AG04450 (cell line): ENCODE data around the gene SLC25A45. TPM values are rescaled to one million over a fixed set of nuclear protein-coding genes. Genes with fewer than 3 reads are reported as not detected.

Experiments
- CTCF ChIA-PET: fragments of 300-600, 350-600 bp; formaldehyde crosslinking; extraction: SDS; loops from one replicate; lab custom pipeline; 2022; ENCODE audit warnings: antibody characterized with exemption, inconsistent platforms; lab: Charles Lee
- POLR2A ChIA-PET: fragments of 350-600 bp; formaldehyde crosslinking; extraction: SDS; loops from one replicate; lab custom pipeline; 2021; ENCODE audit warnings: antibody characterized with exemption, inconsistent platforms; lab: Yijun Ruan, JAX
- DNase-seq: peaks from one replicate; pipeline ENCODE4 v3.0.0-alpha.2; 2011; ENCODE audit warnings: low read depth, low spot score
- H3K27ac ChIP-seq: one replicate; pipeline ENCODE4 v1.5.1; 2012; ENCODE audit warnings: low read depth, low read length, control low read depth
- H3K27me3 ChIP-seq: one replicate; pipeline ENCODE4 v1.6.0; 2012; ENCODE audit warnings: low read length; ENCODE audit not compliant: control insufficient read depth, insufficient read depth
- H3K4me3 ChIP-seq: 2 replicates; pipeline ENCODE4 v1.5.1; 2011; ENCODE audit warnings: mild to moderate bottlenecking, low read depth, low read length, control low read depth
- H3K9me3 ChIP-seq: 2 replicates; pipeline ENCODE4 v1.5.1; 2012; ENCODE audit warnings: low read length; ENCODE audit not compliant: control insufficient read depth, insufficient read depth
- CTCF ChIP-seq: IDR thresholded peaks from 2 replicates; pipeline ENCODE4 v1.5.1; 2011; ENCODE audit warnings: low read depth, low read length, control low read depth, inconsistent platforms
- polyA plus RNA-seq: library from polyadenylated mRNA; depleted of rRNA; stranded (reverse); fragments of >200 nt; gene quantifications from 2 replicates; pipeline ENCODE4 v1.2.3, GENCODE V29; 2011

SLC25A45 gene
- polyA plus RNA-seq, 1 experiment = 0.76 TPM

- no peak overlapping the region for H3K4me3 ChIP-seq
- TF ChIP-seq CTCF = no peak
- H3K27me3 ChIP-seq = no peaks in the 10 kb centered on the region
- ChIA-PET POLR2A (no interaction called here), CTCF (no interaction called here)
- H3K9me3 ChIP-seq = no peaks in the 10 kb centered on the region
- no peak for DNase-seq
- no peak overlapping the region for H3K27ac ChIP-seq
Measured at GRCh38 chr11:65394125-65394536, 11.7 kb upstream of the SLC25A45 start.

GRCh38 chr11:65393513-65394079 is 11.2 kb upstream of the SLC25A45 start:
- Histone ChIP-seq H3K27ac (no peak overlapping the region), H3K4me3 (no peak overlapping the region), H3K9me3 (no peaks in the 10 kb centered on the region), H3K27me3 (no peaks in the 10 kb centered on the region)
- TF ChIP-seq CTCF = no peak
- ChIA-PET CTCF (no interaction called here), POLR2A (no interaction called here)
- DNase-seq = no peak

- H3K27ac ChIP-seq = no peak overlapping the region
- no peak for TF ChIP-seq CTCF
- no peaks in the 10 kb centered on the region for H3K27me3 ChIP-seq
- H3K4me3 ChIP-seq = no peak overlapping the region
- ChIA-PET POLR2A (interaction anchor here (0.7 kb wide), 1 partner anchor 111 kb away, joined by 5 read pairs; no protein-coding TSS in a partner anchor), CTCF (interaction anchor here (3.2 kb wide), 1 partner anchor 23 kb away, joined by 18 read pairs; no protein-coding TSS in a partner anchor)
- H3K9me3 ChIP-seq = no peaks in the 10 kb centered on the region
- no peak for DNase-seq
Measured at GRCh38 chr11:65392899-65393298, 10.5 kb upstream of the SLC25A45 start.

GRCh38 chr11:65392186-65392829 is 9.9 kb upstream of the SLC25A45 start:
- ChIA-PET POLR2A (interaction anchor here (0.7 kb wide), 1 partner anchor 112 kb away, joined by 5 read pairs; no protein-coding TSS in a partner anchor), CTCF (interaction anchor here (3.2 kb wide), 1 partner anchor 23 kb away, joined by 18 read pairs; no protein-coding TSS in a partner anchor)
- DNase-seq = no peak
- no peak overlapping the region for H3K4me3 ChIP-seq
- H3K9me3 ChIP-seq = no peaks in the 10 kb centered on the region
- H3K27ac ChIP-seq = no peak overlapping the region
- no peak for TF ChIP-seq CTCF
- H3K27me3 ChIP-seq = no peaks in the 10 kb centered on the region

GRCh38 chr11:65390996-65391395 is 8.6 kb upstream of the SLC25A45 start:
- DNase-seq = no peak
- TF ChIP-seq CTCF = peak; percentile 4; the same call in 1 of the 2 replicates
- no peaks in the 10 kb centered on the region; the same call in 1 of the 2 replicates for H3K9me3 ChIP-seq
- peak overlapping the region; percentile 38 for H3K4me3 ChIP-seq
- H3K27me3 ChIP-seq = no peaks in the 10 kb centered on the region
- ChIA-PET POLR2A (interaction anchor here (1.3 kb wide), 1 partner anchor 32 kb away, joined by 6 read pairs; the partner anchor contains the start of gene NEAT1), CTCF (interaction anchor here (0.6 to 3.2 kb wide), 2 partner anchors 25 to 168 kb away, joined by 3 to 18 read pairs; no protein-coding TSS in a partner anchor)
- H3K27ac ChIP-seq = peak overlapping the region; percentile 31
